ENCODE measurements around the gene LMOD1. TPM values are rescaled to one million over a fixed set of nuclear protein-coding genes. Genes with fewer than 3 reads are reported as not detected.

LMOD1 gene
- total RNA-seq, 2 experiments from 2014 or later, result not detected

- Mint-ChIP-seq H3K36me3 (ENCODE audit: low read depth) (no peaks in the 10 kb centered on the region), H3K4me3 (no peak overlapping the region), H3K27ac (no peak overlapping the region), H3K9me3 (no peaks in the 10 kb centered on the region), H3K4me1 (ENCODE audit: low read depth) (peaks cover 11% of the 10 kb centered on the region), H3K27me3 (peaks cover 28% of the 10 kb centered on the region)
- intact Hi-C loops (cut with micrococcal nuclease), result no loop called here
- no peak for DNase-seq
- POLR2A ChIA-PET, result interaction anchor here (0.6 to 1.6 kb wide), 5 partner anchors 8 to 78 kb away, joined by 3 to 4 read pairs (median 3); no protein-coding TSS in a partner anchor
- no peak for ATAC-seq
- TF ChIP-seq CTCF (IDR thresholded peaks at IDR 0.05), result no peak
- CTCF ChIA-PET, result interaction anchor here (2.5 to 8.3 kb wide), 3 partner anchors 8 to 11 kb away, joined by 6 to 100 read pairs (median 36); no protein-coding TSS in a partner anchor
Observed at GRCh38 chr1:201885531-201886075, 60.7 kb downstream of the LMOD1 start.

- no peaks in the 10 kb centered on the region for H3K9me3 Mint-ChIP-seq
- POLR2A ChIA-PET, result interaction anchor here (1.1 to 2.4 kb wide), 5 partner anchors 9 to 71 kb away, joined by 3 to 10 read pairs (median 8); partner anchors contain the start of gene TIMM17A
- no peaks in the 10 kb centered on the region for H3K36me3 Mint-ChIP-seq (ENCODE audit: low read depth)
- H3K27ac Mint-ChIP-seq, result no peak overlapping the region
- no peak for DNase-seq
- ATAC-seq, result no peak
- intact Hi-C loops (cut with micrococcal nuclease), result no loop called here
- no peak overlapping the region for H3K4me3 Mint-ChIP-seq
- CTCF ChIA-PET, result interaction anchor here (2.0 to 8.3 kb wide), 4 partner anchors 10 to 116 kb away, joined by 5 to 100 read pairs (median 12); no protein-coding TSS in a partner anchor
- H3K4me1 Mint-ChIP-seq (ENCODE audit: low read depth), result peaks cover 9% of the 10 kb centered on the region
- TF ChIP-seq CTCF (IDR thresholded peaks at IDR 0.05), result no peak
- peaks cover 19% of the 10 kb centered on the region for H3K27me3 Mint-ChIP-seq
Observed at GRCh38 chr1:201884425-201884824, 61.9 kb downstream of the LMOD1 start.

- Mint-ChIP-seq H3K27me3 (peaks cover 18% of the 10 kb centered on the region), H3K9me3 (no peaks in the 10 kb centered on the region), H3K4me3 (no peak overlapping the region), H3K27ac (no peak overlapping the region), H3K36me3 (ENCODE audit: low read depth) (no peaks in the 10 kb centered on the region), H3K4me1 (ENCODE audit: low read depth) (peaks cover 6% of the 10 kb centered on the region)
- POLR2A ChIA-PET, result interaction anchor here (1.0 to 2.4 kb wide), 7 partner anchors 9 to 99 kb away, joined by 3 to 10 read pairs (median 5); partner anchors contain the start of genes RNPEP and TIMM17A
- intact Hi-C loops (cut with micrococcal nuclease), result no loop called here
- no peak for TF ChIP-seq CTCF (IDR thresholded peaks at IDR 0.05)
- DNase-seq (peak; percentile 25), ATAC-seq (peak; percentile 37)
- CTCF ChIA-PET, result interaction anchor here (1.3 to 8.3 kb wide), 5 partner anchors 10 to 117 kb away, joined by 5 to 100 read pairs (median 6); no protein-coding TSS in a partner anchor
Observed at GRCh38 chr1:201883786-201884185, 62.6 kb downstream of the LMOD1 start.

- no peak overlapping the region for H3K27ac Mint-ChIP-seq
- intact Hi-C loops (cut with micrococcal nuclease), result no loop called here
- H3K9me3 Mint-ChIP-seq, result no peaks in the 10 kb centered on the region
- no peak overlapping the region for H3K4me3 Mint-ChIP-seq
- DNase-seq, result no peak
- H3K4me1 Mint-ChIP-seq (ENCODE audit: low read depth), result peaks cover 6% of the 10 kb centered on the region
- POLR2A ChIA-PET, result interaction anchor here (0.6 to 2.4 kb wide), 7 partner anchors 9 to 139 kb away, joined by 3 to 10 read pairs (median 5); partner anchors contain the start of genes RNPEP and TIMM17A
- no peaks in the 10 kb centered on the region for H3K36me3 Mint-ChIP-seq (ENCODE audit: low read depth)
- no peak for ATAC-seq
- TF ChIP-seq CTCF (IDR thresholded peaks at IDR 0.05), result no peak
- CTCF ChIA-PET, result interaction anchor here (0.6 to 8.3 kb wide), 7 partner anchors 11 to 117 kb away, joined by 3 to 100 read pairs (median 5); no protein-coding TSS in a partner anchor
- H3K27me3 Mint-ChIP-seq, result peaks cover 16% of the 10 kb centered on the region
Observed at GRCh38 chr1:201883266-201883665, 63.1 kb downstream of the LMOD1 start.

- Mint-ChIP-seq H3K4me3 (no peak overlapping the region), H3K27ac (no peak overlapping the region), H3K9me3 (no peaks in the 10 kb centered on the region), H3K4me1 (ENCODE audit: low read depth) (peaks cover 6% of the 10 kb centered on the region), H3K27me3 (peaks cover 10% of the 10 kb centered on the region), H3K36me3 (ENCODE audit: low read depth) (peaks cover 2% of the 10 kb centered on the region)
- ATAC-seq (peak; percentile 32), DNase-seq (no peak)
- CTCF ChIA-PET, result interaction anchor here (0.6 to 8.3 kb wide), 7 partner anchors 12 to 118 kb away, joined by 3 to 100 read pairs (median 5); no protein-coding TSS in a partner anchor
- intact Hi-C loops (cut with micrococcal nuclease), result no loop called here
- POLR2A ChIA-PET, result interaction anchor here (0.6 to 2.4 kb wide), 6 partner anchors 8 to 139 kb away, joined by 4 to 10 read pairs (median 6); partner anchors contain the start of gene TIMM17A
- TF ChIP-seq CTCF (IDR thresholded peaks at IDR 0.05), result no peak
Observed at GRCh38 chr1:201882665-201883132, 63.6 kb downstream of the LMOD1 start.

Data from activated CD8-positive, alpha-beta T cell treated with anti-CD3 and anti-CD28 coated beads for 36 hours (primary cell).